SK-N-SH (cell line): ENCODE measurements around the gene CABP5. TPM values are rescaled to one million over a fixed set of nuclear protein-coding genes. Genes with fewer than 3 reads are reported as not detected.

Source experiments
- CTCF ChIA-PET: fragments of 300-600, 350-600 bp; formaldehyde crosslinking; extraction: SDS; loops from one replicate; lab custom pipeline; 2021; lab: Yijun Ruan, JAX
- POLR2A ChIA-PET: fragments of 350-600 bp; sonication (Branson Sonifier 250); formaldehyde crosslinking; extraction: SDS; loops from one replicate; lab custom pipeline; 2020; ENCODE audit warnings: antibody characterized with exemption, inconsistent platforms; lab: Yijun Ruan, JAX
- DNase-seq: peaks from one replicate; pipeline ENCODE4 v3.0.0; 2012
- H2AFZ ChIP-seq: fragments of 200-600 bp; sonication (generic); 2 replicates; pipeline ENCODE4 v1.8.1; 2016; ENCODE audit warnings: antibody characterized with exemption, mild to moderate bottlenecking, low read depth
- H3F3A ChIP-seq: fragments of 200-600 bp; sonication (generic); replicated peaks from 2 replicates; pipeline ENCODE3; 2016; ENCODE audit warnings: antibody characterized with exemption, mild to moderate bottlenecking; ENCODE audit not compliant: insufficient read depth
- H3K27ac ChIP-seq, 2 experiments: fragments of 200-500 bp in 1 of 2; fragments of 200-600 bp in 1 of 2; sonication (Bioruptor generic) in 1 of 2; sonication (generic), shearing (Covaris generic) in 1 of 2; 2 replicates each; pipeline versions ENCODE4 v1.5.1 to v1.6.1; 2014 to 2016; ENCODE audit warnings: low read depth in 2 of 2, inconsistent platforms in 1 of 2, low read length in 1 of 2, mild to moderate bottlenecking in 1 of 2, mixed read lengths in 1 of 2
- H3K27me3 ChIP-seq: fragments of 200-600 bp; sonication (generic), shearing (Covaris generic); 2 replicates; pipeline ENCODE4 v1.6.1; 2016; ENCODE audit warnings: mixed run types; ENCODE audit not compliant: insufficient read depth
- H3K36me3 ChIP-seq, 2 experiments: fragments of 200-500 bp in 1 of 2; fragments of 200-600 bp in 1 of 2; sonication (Bioruptor generic) in 1 of 2; sonication (generic) in 1 of 2; replicated peaks in 1 of 2; 2 replicates each; pipeline versions ENCODE3 to v1.5.1; 2014 to 2016; ENCODE audit warnings: low read length in 1 of 2, mild to moderate bottlenecking in 1 of 2; ENCODE audit not compliant: insufficient read depth in 2 of 2, control insufficient read depth in 1 of 2
- H3K4me1 ChIP-seq, 2 experiments: fragments of 200-500 bp in 1 of 2; fragments of 200-600 bp in 1 of 2; sonication (Bioruptor generic) in 1 of 2; sonication (generic), shearing (Covaris generic) in 1 of 2; 2 replicates each; pipeline versions ENCODE4 v1.5.1 to v1.6.1; 2014 to 2016; ENCODE audit warnings: low read depth in 1 of 2, low read length in 1 of 2, mixed run types in 1 of 2; ENCODE audit not compliant: insufficient read depth in 2 of 2, control insufficient read depth in 1 of 2
- H3K4me2 ChIP-seq: fragments of 200-600 bp; sonication (generic), shearing (Covaris generic); 2 replicates; pipeline ENCODE4 v1.6.1; 2017; ENCODE audit warnings: mixed run types
- H3K4me3 ChIP-seq, 2 experiments: fragments of 200-500 bp in 1 of 2; fragments of 200-600 bp in 1 of 2; sonication (Bioruptor generic) in 1 of 2; sonication (generic), shearing (Covaris generic) in 1 of 2; 2 replicates each; pipeline versions ENCODE4 v1.5.1 to v1.8.1; 2014 to 2016; ENCODE audit warnings: low read depth in 2 of 2, inconsistent platforms in 1 of 2, low read length in 1 of 2, mild to moderate bottlenecking in 1 of 2, mixed read lengths in 1 of 2, moderate library complexity in 1 of 2
- H3K79me2 ChIP-seq: fragments of 200-600 bp; sonication (generic); 2 replicates; pipeline ENCODE4 v1.8.1; 2017; ENCODE audit warnings: mild to moderate bottlenecking; ENCODE audit not compliant: insufficient read depth
- H3K9ac ChIP-seq: fragments of 200-600 bp; sonication (generic); 2 replicates; pipeline ENCODE4 v1.6.1; 2017; ENCODE audit warnings: mixed run types
- H3K9me2 ChIP-seq: fragments of 200-600 bp; sonication (generic); 2 replicates; pipeline ENCODE4 v1.6.1; 2017; ENCODE audit warnings: mixed run types
- H3K9me3 ChIP-seq: fragments of 200-600 bp; sonication (generic); 2 replicates; pipeline ENCODE4 v1.6.1; 2017; ENCODE audit warnings: mixed run types, mild to moderate bottlenecking, moderate library complexity
- H4K20me1 ChIP-seq: fragments of 200-600 bp; sonication (generic); 2 replicates; pipeline ENCODE4 v1.6.1; 2017; ENCODE audit warnings: mild to moderate bottlenecking, mixed run types; ENCODE audit not compliant: insufficient read depth
- ELF1 ChIP-seq: IDR thresholded peaks from 2 replicates; pipeline ENCODE4 v1.4.0; 2012
- EP300 ChIP-seq, 2 experiments: IDR thresholded peaks; 2 replicates each; pipeline versions ENCODE4 v1.4.0 to v1.6.1; 2012; ENCODE audit warnings: borderline replicate concordance in 1 of 2, low read depth in 1 of 2, low read length in 1 of 2
- EZH2phosphoT487 ChIP-seq: fragments of 200-600 bp; sonication (generic); IDR thresholded peaks from 2 replicates; pipeline ENCODE4 v1.6.1; 2017; ENCODE audit warnings: low read depth, mixed run types, mild to moderate bottlenecking, antibody characterized with exemption, moderate library complexity, borderline replicate concordance
- FOSL2 ChIP-seq: IDR thresholded peaks from 2 replicates; pipeline ENCODE4 v1.4.0; 2012; ENCODE audit warnings: low read depth, mild to moderate bottlenecking, moderate library complexity, borderline replicate concordance
- FOXJ3 ChIP-seq: sonication (generic); formaldehyde crosslinking; IDR thresholded peaks from 2 replicates; pipeline ENCODE4 v1.5.1; 2020; ENCODE audit warnings: mild to moderate bottlenecking, missing genetic modification reagents
- GATA2 ChIP-seq: sonication (generic); formaldehyde crosslinking; IDR thresholded peaks from 2 replicates; pipeline ENCODE4 v1.5.0; 2020; ENCODE audit warnings: mild to moderate bottlenecking, missing genetic modification reagents
- JUND ChIP-seq: IDR thresholded peaks from 2 replicates; pipeline ENCODE4 v1.4.0; 2012
- MEF2A ChIP-seq: IDR thresholded peaks from 2 replicates; pipeline ENCODE4 v1.4.0; 2012; ENCODE audit warnings: low read depth, borderline replicate concordance
- POLR2AphosphoS5 ChIP-seq: IDR thresholded peaks from 2 replicates; pipeline ENCODE4 v1.6.1; 2012; ENCODE audit warnings: low read depth, low read length
- RAD21 ChIP-seq: IDR thresholded peaks from 2 replicates; pipeline ENCODE4 v1.6.1; 2012; ENCODE audit warnings: mild to moderate bottlenecking, low read length
- SMC3 ChIP-seq: IDR thresholded peaks from 2 replicates; pipeline ENCODE4 v1.6.1; 2012; ENCODE audit warnings: low read depth, low read length, improper control_type of control experiment
- TAF1 ChIP-seq: IDR thresholded peaks from 2 replicates; pipeline ENCODE4 v1.6.1; 2012; ENCODE audit warnings: low read depth, mild to moderate bottlenecking, low read length, moderate library complexity, borderline replicate concordance
- TCF12 ChIP-seq: IDR thresholded peaks from 2 replicates; pipeline ENCODE4 v1.4.0; 2012
- TEAD4 ChIP-seq: IDR thresholded peaks from 2 replicates; pipeline ENCODE4 v1.4.0; 2012; ENCODE audit warnings: mild to moderate bottlenecking, borderline replicate concordance; ENCODE audit not compliant: insufficient read depth
- USF1 ChIP-seq: IDR thresholded peaks from 2 replicates; pipeline ENCODE4 v1.4.0; 2012; ENCODE audit warnings: low read depth, borderline replicate concordance
- USF2 ChIP-seq: fragments of 150-350 bp; IDR thresholded peaks from 2 replicates; pipeline ENCODE4 v1.6.1; 2017; ENCODE audit warnings: antibody characterized with exemption, low read length, low read depth, borderline replicate concordance
- ZBTB33 ChIP-seq: IDR thresholded peaks from 2 replicates; pipeline ENCODE4 v1.4.0; 2012; ENCODE audit warnings: low read depth, borderline replicate concordance
- WGBS: methylation state at CpG from one replicate; pipeline ENCODE4 v1.1.6; 2017; ENCODE audit warnings: low lambda C conversion rate; 5-methylcytosine and 5-hydroxymethylcytosine counted together
- polyA plus RNA-seq, 3 experiments: library from polyadenylated mRNA; depleted of rRNA; stranded (reverse); fragments of >200 nt; gene quantifications; 2 replicates each; pipeline ENCODE4 v1.2.3, GENCODE V29; 2012
- TF ChIP-seq, protein P1 (sequence below): fragments of 200-600 bp; sonication (generic); IDR thresholded peaks from 2 replicates; pipeline ENCODE4 v1.6.1; 2017; ENCODE audit warnings: antibody characterized with exemption, mild to moderate bottlenecking, moderate library complexity

CABP5 gene
- polyA plus RNA-seq, 1 of the 3 experiments (the other 2 are of a cell fraction) = not detected

GRCh38 chr19:48023011-48023410 is 20.9 kb downstream of the CABP5 start:
- H3K27ac ChIP-seq = no peak overlapping the region
- ChIA-PET POLR2A (no interaction called here), CTCF (no interaction called here)
- H3K9ac ChIP-seq = no peak overlapping the region
- H3K79me2 ChIP-seq = no peaks in the 10 kb centered on the region
- no peak overlapping the region for H3K4me2 ChIP-seq
- H2AFZ ChIP-seq = no peak overlapping the region
- no peaks in the 10 kb centered on the region for H3K4me1 ChIP-seq
- no peak for TF ChIP-seq ZBTB33
- no peak for TF ChIP-seq EP300 (IDR thresholded peaks at IDR 0.05; ENCODE audit: borderline replicate concordance in 1 of 2, low read depth in 1 of 2, low read length in 1 of 2)
- TF ChIP-seq TCF12 = no peak
- no peak for TF ChIP-seq FOXJ3 (CRISPR knock-in tag)
- no peak for TF ChIP-seq RAD21
- TF ChIP-seq TAF1 = no peak
- TF ChIP-seq, protein P1, sequence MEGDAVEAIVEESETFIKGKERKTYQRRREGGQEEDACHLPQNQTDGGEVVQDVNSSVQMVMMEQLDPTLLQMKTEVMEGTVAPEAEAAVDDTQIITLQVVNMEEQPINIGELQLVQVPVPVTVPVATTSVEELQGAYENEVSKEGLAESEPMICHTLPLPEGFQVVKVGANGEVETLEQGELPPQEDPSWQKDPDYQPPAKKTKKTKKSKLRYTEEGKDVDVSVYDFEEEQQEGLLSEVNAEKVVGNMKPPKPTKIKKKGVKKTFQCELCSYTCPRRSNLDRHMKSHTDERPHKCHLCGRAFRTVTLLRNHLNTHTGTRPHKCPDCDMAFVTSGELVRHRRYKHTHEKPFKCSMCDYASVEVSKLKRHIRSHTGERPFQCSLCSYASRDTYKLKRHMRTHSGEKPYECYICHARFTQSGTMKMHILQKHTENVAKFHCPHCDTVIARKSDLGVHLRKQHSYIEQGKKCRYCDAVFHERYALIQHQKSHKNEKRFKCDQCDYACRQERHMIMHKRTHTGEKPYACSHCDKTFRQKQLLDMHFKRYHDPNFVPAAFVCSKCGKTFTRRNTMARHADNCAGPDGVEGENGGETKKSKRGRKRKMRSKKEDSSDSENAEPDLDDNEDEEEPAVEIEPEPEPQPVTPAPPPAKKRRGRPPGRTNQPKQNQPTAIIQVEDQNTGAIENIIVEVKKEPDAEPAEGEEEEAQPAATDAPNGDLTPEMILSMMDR = no peak
- no peak for TF ChIP-seq TEAD4
- TF ChIP-seq USF2 = no peak
- TF ChIP-seq JUND = no peak
- no peak for TF ChIP-seq POLR2AphosphoS5
- no peak for DNase-seq
- no peaks in the 10 kb centered on the region for H4K20me1 ChIP-seq
- no peaks in the 10 kb centered on the region for H3F3A ChIP-seq
- WGBS = 0% methylated on average over 2 of the region's 2 CpGs
- H3K27me3 ChIP-seq = peaks cover 54% of the 10 kb centered on the region
- no peaks in the 10 kb centered on the region for H3K9me3 ChIP-seq
- no peak overlapping the region for H3K4me3 ChIP-seq
- H3K36me3 ChIP-seq = no peaks in the 10 kb centered on the region
- H3K9me2 ChIP-seq = no peaks in the 10 kb centered on the region

DNA sequence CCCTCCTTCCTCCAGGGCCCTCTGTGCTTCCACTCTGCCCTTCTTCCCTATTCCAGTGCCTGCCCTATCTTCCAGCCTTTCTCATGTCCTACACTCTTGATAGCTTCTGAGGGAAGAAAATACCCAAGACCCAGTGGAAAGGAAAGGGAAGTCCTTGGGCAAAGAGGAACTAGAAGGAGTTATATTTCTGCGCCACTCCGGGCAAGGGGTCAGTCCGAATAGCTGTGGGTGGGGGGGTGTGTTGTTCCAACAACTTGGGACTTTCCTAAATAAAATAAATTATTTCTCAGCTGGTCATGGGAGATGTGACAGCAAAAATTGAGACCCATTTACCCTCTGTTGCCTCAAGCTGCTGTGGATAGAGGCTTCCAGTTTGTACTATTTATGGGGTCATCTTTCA is 23.2 kb downstream of the CABP5 start:
- ChIA-PET CTCF (interaction anchor here (0.6 kb wide), 1 partner anchor 12 kb away, joined by 3 read pairs; no protein-coding TSS in a partner anchor), POLR2A (no interaction called here)
- Histone ChIP-seq H3F3A (no peaks in the 10 kb centered on the region), H3K9me3 (no peaks in the 10 kb centered on the region), H3K9me2 (no peaks in the 10 kb centered on the region), H3K27ac (no peak overlapping the region), H4K20me1 (no peaks in the 10 kb centered on the region), H3K36me3 (no peaks in the 10 kb centered on the region), H2AFZ (no peak overlapping the region), H3K27me3 (peaks cover 65% of the 10 kb centered on the region), H3K4me1 (no peaks in the 10 kb centered on the region), H3K9ac (no peak overlapping the region), H3K4me3 (no peak overlapping the region), H3K79me2 (no peaks in the 10 kb centered on the region), H3K4me2 (no peak overlapping the region)
- WGBS = 10% methylated on average over 3 of the region's 3 CpGs
- TF ChIP-seq EZH2phosphoT487 = no peak
- TF ChIP-seq USF1 = no peak
- no peak for TF ChIP-seq MEF2A
- no peak for TF ChIP-seq GATA2 (CRISPR knock-in tag)
- TF ChIP-seq ELF1 = no peak
- no peak for TF ChIP-seq ZBTB33
- no peak for TF ChIP-seq FOSL2
- TF ChIP-seq SMC3 = no peak
- DNase-seq = no peak
